GM21528 (cell line): ENCODE measurements around the gene NMUR1.

Experiments used
- ATAC-seq: cut with Tn5 transposase; IDR thresholded peaks from one replicate; pipeline ENCODE4 v1.9.1; 2021; ENCODE audit warnings: mild to moderate bottlenecking, moderate library complexity; ENCODE audit not compliant: unreplicated experiment, low FRiP score

The NMUR1 gene

GRCh38 chr2:231494669-231495068 is 35.6 kb downstream of the NMUR1 start:
- no peak for ATAC-seq

- no peak for ATAC-seq
Measured at GRCh38 chr2:231490801-231491200, 39.4 kb downstream of the NMUR1 start.

GRCh38 chr2:231489990-231490389 is 40.3 kb downstream of the NMUR1 start:
- ATAC-seq: no peak

- no peak for ATAC-seq
Measured at GRCh38 chr2:231488331-231488730, 41.9 kb downstream of the NMUR1 start.

- no peak for ATAC-seq
Measured at GRCh38 chr2:231486851-231487596, 43.2 kb downstream of the NMUR1 start.

GRCh38 chr2:231483398-231484329 is 46.6 kb downstream of the NMUR1 start:
- no peak for ATAC-seq

- ATAC-seq: no peak
Measured at GRCh38 chr2:231482806-231483391, 47.3 kb downstream of the NMUR1 start.

- no peak for ATAC-seq
Measured at GRCh38 chr2:231480781-231481180, 49.5 kb downstream of the NMUR1 start.

- ATAC-seq: no peak
Measured at GRCh38 chr2:231479455-231479854, 50.8 kb downstream of the NMUR1 start.

- no peak for ATAC-seq
Measured at GRCh38 chr2:231476920-231477319, 53.3 kb downstream of the NMUR1 start.

GRCh38 chr2:231475965-231476364 is 54.3 kb downstream of the NMUR1 start:
- ATAC-seq: no peak
